ENCODE results near the gene WDR44.

GRCh38 chrX:118498755-118499154 lies 152.8 kb downstream of the WDR44 start:
- TF ChIP-seq CTCF (conservative IDR thresholded peaks at IDR 0.05; ENCODE audit: low read depth, low read length) (no peak), EZH2 (IDR thresholded peaks at IDR 0.05; ENCODE audit: low read length, unreplicated experiment) (no peak), EZH2phosphoT487 (IDR thresholded peaks at IDR 0.05; ENCODE audit: borderline replicate concordance, low read length) (no peak)

Data from PC-3 (cell line).